ENCODE measurements around the gene PEDS1.
A peak's percentile ranks its signal among the peaks of the same experiment; 100 is the strongest.
"Not testable (repeated sequence)": the region's sequence is repeated elsewhere in the genome, so short reads cannot be mapped to it uniquely, and the experiment has no call there.

PEDS1 gene

DNA sequence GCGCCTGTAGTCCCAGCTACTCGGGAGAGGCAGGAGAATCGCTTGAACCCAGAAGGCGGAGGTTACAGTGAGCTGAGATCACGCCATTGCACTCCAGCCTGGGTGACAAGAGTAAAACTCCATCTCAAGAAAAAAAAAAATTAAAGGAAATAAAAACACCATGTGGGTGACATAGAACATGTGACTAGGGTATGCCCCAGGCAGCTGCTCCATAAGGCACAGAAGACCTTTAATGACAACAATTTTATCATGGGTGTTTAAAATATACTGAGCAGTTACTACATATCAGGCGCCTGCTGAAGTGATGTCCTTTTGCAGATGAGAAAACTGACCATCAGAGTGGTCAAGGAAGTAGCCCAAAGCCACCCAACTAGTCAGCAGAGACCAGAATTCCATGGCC lies 8.0 kb downstream of the PEDS1 start:
- DNase-seq = no peak
- intact Hi-C loops (cut with DNase I) = no loop called here

- intact Hi-C loops (cut with DNase I) = no loop called here
- DNase-seq = no peak
Observed at GRCh38 chr20:50144362-50144761, 9.2 kb downstream of the PEDS1 start.

DNA sequence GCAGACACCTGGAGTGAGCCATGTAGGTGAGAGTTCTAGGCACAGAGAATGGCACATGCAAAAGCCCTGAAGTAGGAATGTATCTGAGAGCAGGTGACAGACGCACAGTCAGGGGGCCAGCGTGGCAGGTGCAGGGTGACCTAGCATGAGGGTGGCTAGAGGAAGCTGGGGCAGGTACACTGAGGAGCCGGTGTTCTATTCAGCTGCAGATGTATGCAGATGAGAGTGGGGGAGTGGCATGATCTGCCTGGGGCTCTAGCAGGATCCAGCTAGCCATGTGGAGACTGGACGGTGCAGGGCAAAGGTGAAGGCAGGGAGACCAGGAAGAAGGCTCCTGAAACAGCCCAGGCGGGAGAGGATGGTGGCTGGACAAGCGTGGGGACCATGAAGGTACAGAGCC lies 10.7 kb downstream of the PEDS1 start:
- DNase-seq = no peak
- intact Hi-C loops (cut with DNase I) = no loop called here

DNA sequence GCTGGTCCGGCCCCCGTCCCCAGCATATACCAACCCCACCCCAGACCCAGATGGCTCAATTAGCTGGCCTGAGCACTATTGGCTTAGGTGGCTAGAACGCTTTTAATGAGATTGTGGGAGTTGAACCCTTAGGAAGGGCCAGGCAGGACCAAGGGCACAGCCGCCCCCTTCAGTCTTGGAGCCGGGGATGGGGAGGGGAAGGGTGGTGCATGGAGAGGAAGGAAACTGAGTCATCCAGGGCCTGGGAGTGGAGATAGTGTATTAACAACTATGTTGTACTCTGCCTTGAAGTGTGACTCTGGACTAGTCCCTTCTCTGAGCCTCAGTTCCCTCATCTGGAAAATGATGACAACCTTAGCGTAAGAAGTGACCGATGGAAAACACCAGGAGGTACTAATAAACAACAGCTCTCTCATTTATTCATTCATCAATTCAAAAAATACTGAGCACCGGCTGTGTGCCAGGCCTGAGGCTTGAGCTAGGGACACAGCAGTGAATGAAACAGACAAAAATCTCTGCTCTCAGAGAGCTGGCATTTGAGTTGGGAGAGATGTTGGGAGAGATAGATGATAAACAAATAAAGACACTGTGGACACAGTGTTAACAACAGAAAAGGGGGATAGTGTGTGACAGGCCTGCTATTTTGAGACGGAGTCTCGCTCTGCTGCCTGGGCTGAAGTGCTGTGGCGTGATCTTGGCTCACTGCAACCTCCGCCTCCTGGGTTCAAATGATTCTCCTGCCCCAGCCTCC lies 11.5 kb downstream of the PEDS1 start:
- intact Hi-C loops (cut with DNase I) = no loop called here
- no peak for DNase-seq

DNA sequence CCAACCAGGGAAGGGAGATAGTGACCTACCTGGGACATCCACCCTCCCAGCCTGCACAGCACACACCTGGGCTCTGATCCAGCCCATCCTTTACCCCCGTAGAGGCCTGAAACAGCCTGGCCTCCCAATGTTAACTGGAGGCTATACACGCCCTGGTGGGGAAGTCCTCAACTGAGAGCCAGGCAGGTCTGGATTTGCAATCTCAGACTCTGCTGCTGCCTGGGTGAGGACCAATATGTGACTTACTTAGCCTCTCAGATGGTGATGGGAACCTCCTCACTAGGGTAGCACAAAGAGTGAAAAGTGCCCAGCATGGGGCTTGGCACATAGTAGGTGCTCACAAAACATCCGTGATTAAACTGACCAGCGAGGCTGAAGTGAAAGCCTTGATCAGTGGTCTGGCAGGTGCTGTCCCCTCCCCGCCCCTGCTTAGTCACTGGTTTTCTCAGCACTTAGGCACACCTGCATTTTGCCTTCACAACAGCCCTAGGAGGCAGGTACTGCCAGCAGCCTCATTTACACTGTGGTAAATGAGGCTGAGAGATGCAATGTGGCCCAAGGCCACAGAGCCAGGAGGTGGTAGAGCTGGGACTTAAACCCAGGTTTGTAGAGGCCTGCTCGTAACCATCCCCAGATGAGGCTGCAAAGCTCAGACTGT lies 12.4 kb downstream of the PEDS1 start:
- DNase-seq = no peak
- intact Hi-C loops (cut with DNase I) = no loop called here

- intact Hi-C loops (cut with DNase I) = no loop called here
- DNase-seq = peak in 18 of 42 donors; percentile 23 to 71 (median 50)
Observed at GRCh38 chr20:50140339-50140859, 13.1 kb downstream of the PEDS1 start.

DNA sequence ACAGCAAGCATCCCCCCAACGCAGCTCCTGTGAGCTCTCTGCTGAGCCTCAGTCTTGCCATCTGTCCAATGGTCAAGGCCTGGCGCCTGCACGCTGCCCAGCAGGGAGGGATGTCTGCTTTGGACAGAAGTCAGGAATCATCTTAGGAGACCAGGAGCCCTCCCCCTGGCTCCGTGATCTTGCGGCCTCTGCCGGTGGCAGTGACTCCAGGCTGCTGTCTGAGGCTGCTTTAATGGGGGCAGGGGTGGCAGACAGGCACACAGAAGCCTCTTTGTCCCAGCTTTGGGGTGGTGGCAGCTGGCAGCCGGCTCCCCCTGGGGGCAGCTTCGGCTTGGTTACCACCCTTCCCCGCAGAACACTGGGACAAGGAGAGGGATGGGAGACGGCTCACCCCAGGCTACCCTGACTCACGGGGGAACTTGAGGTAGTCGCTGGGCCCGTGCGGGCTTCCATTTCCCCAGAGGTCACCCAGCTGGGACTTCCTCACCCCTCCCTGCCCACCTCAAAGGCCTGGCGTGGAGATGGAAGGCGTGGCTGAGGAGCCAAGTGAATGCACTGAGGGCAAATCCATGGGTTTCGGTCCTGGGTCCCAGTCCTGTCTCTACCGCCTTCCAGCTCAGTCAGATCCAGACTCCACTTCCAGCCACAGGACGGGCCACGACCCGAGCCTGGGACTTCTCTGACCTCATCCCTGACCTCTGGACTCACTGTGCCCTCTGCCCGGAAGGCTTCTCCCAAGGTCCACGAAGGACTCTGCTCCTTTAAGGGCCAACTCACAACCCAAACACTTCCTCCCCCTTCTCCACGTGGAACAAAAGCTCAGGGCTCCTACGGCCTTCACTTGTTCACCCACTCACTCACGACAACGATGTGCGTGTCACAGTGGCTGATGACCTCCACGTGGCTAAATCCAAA lies 14.8 kb downstream of the PEDS1 start:
- intact Hi-C loops (cut with DNase I) = no loop called here
- peak; percentile 66 to 96 (median 89) for DNase-seq

- intact Hi-C loops (cut with DNase I) = no loop called here
Observed at GRCh38 chr20:50138120-50138478, 15.4 kb downstream of the PEDS1 start.

DNA sequence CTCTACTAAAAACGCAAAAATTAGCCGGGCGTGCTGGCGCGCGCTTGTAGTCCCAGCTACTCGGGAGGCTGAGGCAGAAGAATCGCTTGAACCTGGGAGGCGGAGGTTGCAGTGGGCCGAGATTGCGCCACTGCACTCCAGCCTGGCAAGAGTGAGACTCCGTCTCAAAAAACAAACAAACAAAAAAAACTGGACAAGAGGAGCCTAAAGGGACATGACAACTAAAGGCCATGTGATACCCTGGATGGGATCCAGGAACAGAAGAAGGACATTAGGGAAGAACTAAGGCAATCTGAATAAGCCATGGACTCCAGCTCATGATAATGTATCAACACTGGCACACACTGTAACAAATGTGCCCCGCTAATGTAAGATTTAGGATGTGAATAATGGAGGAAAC lies 15.8 kb downstream of the PEDS1 start:
- DNase-seq = peak in 14 of 42 donors; percentile 42 to 86 (median 60)
- intact Hi-C loops (cut with DNase I) = not testable (repeated sequence)

More at GRCh38 chr20:50138120-50138478, 15.4 kb downstream of the PEDS1 start:
- no peak for DNase-seq

GRCh38 chr20:50136822-50137599 lies 16.5 kb downstream of the PEDS1 start:
- intact Hi-C loops (cut with DNase I) = no loop called here
- no peak for DNase-seq

DNA sequence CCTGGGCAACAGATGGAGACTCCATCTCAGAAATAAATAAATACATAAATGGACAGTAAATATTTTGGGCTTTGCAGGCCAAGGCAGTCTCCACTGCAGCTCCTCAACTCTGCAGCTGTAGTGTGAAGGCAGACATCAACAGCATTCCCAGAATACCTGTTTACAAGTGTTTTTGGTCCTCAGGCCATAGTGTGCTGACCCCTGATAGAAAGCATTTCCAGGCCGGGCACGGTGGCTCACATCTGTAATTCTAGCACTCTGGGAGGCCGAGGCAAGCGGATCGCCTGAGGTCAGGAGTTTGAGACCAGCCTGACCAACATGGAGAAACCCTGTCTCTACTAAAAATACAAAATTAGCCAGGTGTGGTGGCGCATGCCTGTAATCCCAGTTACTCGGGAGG lies 18.4 kb downstream of the PEDS1 start:
- intact Hi-C loops (cut with DNase I); DNase-seq: not testable (repeated sequence)

DNA sequence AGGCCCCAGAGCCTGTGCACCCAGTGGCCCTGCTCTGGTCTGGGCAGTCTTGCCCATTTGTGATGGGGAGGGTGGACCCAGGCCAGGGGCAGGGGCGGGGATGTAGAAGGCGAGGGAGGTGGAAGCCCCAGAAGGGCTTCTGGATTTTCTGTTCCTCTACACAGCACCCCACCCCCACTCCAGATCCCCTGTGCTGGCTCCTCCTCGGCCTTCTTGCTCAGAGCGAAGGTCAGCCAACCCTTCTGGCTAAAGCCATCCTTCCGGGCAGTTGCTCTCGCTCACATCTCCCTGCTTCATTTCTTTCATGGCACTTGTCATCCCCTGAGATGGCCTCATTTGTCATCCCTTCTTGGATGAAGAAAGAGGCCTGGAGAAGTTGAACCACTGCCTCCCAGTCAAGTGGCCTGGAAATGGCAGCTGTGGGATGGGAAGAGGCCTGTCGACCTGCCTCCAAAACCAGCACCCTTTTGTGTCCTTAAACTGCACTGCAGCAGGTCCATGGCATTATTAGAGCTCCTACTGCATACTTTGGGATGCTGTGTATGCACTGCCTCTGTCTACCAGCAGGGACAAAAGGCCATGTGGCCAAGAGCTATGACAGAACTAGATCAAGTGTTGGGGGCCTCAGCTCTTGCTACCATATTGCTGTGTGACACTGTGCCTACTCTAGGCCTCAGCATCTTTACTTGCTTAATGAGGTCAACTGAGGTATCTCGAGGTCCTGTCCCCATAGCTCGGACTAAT lies 19.9 kb downstream of the PEDS1 start:
- intact Hi-C loops (cut with DNase I) = no loop called here
- DNase-seq = no peak

DNA sequence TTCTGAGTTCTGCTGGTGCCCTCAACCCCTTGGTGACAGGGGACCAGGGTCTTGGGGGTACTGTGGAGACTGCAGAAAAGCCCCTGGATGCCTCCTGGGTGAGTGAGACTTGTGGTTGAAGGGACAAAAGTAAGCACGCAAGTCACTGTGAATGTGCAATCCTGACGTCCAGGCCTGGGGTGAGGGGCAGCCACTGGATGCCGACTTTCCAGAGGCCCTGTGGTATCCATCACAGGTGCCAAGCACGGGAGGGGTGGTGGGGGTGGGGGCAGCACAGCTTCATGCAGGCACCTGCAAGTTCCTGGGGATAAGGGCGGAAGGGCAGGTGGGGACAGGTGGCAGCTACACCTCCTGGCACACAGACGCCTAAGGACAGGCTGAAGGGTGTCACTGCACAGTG lies 20.5 kb downstream of the PEDS1 start:
- no peak for DNase-seq
- intact Hi-C loops (cut with DNase I) = no loop called here

DNA sequence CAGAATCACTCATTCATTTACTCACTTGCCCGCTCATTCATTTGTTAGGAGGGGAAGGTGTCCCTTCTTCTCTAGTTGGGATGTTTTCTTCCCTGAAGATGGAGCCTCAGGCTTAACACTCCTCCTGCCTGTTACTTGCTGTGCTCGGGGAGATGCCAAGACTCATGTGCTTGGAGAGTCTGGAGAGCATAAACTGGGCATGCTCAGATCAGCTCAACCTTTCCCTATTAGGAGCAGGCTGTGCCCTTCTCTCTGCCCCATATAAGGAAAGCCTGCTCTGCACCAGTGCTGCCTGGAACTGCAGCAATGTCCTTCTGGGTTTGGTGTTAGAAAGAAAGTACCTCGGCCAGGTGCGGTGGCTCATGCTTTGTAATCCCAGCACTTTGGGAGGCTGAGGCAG lies 22.5 kb downstream of the PEDS1 start:
- no peak for DNase-seq
- intact Hi-C loops (cut with DNase I) = no loop called here

DNA sequence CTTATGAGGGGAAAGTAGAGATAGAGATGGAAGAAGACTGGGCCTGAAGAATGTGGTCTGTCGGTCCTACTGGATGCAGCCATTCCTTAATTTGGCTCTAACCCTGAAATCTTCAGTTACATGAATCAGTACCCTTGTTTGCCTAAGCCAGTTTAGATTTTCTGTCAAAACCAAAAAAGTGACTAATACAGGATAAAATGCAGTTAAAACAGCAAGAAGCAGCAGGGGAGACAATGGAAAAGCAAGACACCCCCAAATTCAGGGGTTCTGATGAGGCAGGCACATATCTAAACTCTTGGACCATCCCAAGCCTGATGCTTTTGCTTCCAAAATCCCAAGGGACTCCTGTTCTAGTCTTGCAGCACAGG lies 23.2 kb downstream of the PEDS1 start:
- intact Hi-C loops (cut with DNase I) = no loop called here
- DNase-seq = no peak

GRCh38 chr20:50129662-50130355 lies 23.7 kb downstream of the PEDS1 start:
- intact Hi-C loops (cut with DNase I) = no loop called here
- no peak for DNase-seq

GRCh38 chr20:50128520-50128905 lies 25.0 kb downstream of the PEDS1 start:
- DNase-seq = peak in 13 of 42 donors; percentile 24 to 83 (median 61)
- intact Hi-C loops (cut with DNase I) = no loop called here

Data from head of caudate nucleus (tissue), 42 donors.